ENCODE measurements around the gene BICC1.

The BICC1 gene

DNA sequence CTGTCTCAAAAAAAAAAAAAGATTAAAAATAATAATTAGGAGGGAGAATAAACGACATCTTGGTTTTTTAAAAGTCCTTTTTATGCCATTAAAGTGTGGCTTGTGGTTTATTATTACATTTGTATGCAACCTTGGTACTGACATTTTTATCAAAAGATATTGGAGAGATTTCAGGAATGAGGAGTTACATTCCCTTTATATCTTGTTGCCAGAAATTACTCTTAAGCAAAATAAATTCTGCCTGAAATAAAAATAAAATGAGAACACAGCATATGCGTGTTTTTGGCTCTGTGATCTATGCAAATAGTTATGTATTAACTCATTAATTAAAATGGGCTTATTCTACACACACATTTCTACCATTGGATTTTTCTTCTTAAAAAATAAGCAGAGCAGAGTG, 202.4 kb downstream of the BICC1 start:
- no peak for DNase-seq

DNA sequence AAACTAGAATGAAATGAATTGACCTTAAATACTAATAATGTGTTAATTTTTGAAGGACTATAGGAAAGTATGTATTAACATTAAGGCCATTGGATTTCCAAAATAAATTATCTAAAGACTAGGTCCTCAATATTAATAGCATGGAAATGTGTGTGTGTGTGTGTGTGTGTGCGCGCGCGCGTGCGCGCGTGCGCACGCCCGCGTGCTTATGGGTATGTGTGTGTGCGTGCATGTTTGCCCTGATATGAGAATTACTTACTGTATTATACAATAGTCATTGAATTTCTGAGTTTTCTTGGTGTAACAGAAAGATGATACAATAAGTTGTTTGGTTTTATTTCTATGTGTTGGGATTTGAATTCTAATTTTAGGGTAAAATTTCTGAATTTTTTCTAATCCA, 205.9 kb downstream of the BICC1 start:
- no peak for DNase-seq

DNA sequence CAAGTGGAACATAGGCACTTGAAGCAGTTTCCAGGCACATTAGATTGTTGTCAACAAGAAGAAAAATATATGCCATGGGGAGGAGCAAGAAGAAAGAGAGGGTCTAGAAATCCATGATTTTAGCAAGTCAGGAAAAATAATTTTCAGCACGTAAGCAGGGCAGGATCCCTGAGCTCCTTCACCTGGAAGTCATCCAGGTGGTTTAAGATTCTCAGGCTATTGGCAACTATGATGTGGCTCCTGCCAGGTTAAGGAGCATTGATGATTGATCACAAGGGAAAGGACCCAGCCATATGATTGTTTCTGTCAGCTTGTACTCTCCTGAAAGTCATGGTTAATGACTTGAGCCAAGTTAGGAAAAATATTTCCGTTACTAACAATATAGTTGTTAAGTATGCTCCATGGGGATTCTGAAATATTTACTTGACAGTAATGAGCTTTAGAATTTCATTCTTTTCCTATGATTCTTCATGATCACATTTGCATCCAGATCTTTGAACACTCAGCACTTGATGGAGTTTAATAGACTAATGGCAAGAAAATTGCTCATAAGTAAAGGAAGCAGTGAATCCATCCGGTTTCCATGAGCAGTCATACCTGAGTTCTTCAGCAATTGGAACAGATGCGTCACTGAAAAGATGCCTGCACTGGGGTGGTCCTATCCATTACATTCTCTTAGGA, 209.1 kb downstream of the BICC1 start:
- no peak for DNase-seq

DNA sequence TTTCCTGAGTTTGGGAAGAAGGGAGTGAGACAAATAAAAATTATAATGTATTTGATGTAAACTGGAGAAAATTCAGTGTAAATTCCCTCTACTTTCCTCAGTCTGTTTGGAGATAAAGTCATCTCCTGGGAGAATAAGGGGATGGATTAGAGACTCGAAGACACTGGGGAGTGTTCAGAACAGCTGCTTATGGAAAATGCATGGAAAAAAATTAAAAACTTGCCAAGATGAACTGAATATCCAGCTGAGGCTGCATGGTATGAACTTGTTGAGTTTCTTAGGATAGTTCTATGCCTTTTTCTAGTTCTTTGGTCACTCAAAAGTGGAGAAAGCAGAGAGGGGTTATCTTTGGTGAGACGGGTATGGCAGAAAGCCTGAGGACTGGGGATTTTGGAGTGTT, 210.5 kb downstream of the BICC1 start:
- DNase-seq = no peak

DNA sequence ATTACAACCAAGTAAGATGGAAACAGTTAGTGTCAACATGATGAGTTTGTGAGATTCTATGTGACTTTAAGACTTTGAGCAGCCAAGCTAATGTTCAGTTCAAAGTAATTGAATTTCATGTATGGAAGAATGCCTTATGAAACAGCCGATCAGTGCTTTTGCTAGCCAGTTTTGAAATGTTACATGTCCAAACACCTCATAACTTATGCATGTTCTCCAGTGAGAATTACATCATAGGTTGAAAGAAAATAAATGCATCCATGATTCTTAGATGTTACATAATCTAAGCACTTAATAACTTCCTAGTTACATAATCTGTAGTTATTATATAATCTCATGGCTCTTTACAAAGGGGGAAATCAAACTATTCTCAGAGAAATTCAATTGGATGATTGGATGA, 211.3 kb downstream of the BICC1 start:
- peak; percentile 1 for DNase-seq

DNA sequence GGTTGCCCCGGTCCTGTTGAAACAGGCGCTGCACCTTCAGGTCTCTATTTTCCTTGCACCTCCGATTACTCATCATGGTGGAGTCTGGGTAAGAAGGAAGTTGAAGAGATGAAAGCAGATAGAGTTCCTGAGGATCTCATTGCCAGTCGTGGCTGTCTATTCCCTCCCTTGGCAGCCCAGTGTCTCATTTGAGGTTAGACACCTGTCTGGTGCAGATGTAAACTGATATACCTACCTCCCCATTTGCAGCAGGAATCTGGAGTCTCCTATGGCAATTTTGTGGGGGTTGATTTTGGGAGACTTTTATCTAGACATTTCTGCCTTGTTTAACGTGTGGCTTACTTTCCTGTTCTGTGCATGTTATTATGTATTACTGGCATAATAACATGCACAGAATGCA, 212.1 kb downstream of the BICC1 start:
- no peak for DNase-seq

DNA sequence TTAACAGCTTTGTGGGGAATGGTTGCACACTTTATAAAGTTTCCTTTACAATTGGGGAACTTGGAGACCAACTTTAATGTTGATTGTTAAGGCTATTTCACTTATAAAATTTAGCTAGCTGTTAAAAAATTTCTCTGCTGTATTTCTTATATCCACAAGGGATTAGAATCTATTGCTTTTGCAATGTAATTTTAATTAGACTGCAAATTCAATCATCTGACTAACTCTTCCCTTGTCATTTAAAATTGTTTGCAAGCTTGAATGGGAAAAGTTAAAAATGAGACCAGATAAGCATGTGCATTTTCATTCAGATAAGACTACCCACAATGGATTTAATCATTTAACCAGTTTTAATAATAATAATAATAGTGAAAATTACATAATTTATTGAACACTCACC, 213.2 kb downstream of the BICC1 start:
- DNase-seq = no peak

DNA sequence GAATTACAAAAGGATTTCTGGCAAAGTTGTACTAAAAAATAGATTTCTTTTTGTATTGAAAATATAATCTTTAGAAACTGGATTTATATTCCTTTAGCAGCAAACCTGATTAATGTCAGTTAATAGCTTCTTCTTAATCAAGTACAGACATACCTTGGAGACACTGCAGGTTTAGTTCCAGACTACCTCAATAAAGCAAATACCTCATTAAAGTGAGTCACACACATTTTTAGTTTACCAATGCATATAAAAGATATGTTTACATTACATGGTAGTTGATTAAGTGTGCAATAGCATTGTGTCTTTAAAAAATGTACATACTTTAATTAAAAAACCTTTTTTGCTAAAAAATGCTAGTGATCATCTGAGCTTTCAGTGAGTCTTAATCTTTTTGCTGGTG, 215.0 kb downstream of the BICC1 start:
- DNase-seq = no peak

DNA sequence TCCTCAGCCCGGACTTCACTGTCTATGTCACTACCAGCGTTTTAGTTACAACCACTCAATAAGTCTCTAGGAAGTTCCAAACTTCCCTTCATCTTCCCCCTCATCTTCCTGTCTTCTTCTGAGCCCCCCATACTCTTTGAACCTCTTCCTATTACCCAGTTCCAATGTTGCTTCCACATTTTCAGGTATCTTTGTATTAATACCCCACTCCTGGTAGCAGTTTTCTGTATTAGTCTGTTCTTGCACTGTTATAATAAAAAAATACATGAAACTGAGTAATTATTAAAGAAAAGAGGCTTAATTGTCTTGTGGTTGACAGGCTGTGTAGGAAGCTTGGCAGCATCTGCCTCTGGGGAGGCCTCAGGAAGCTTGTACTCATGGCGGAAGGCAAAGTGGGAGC, 218.6 kb downstream of the BICC1 start:
- DNase-seq = no peak

DNA sequence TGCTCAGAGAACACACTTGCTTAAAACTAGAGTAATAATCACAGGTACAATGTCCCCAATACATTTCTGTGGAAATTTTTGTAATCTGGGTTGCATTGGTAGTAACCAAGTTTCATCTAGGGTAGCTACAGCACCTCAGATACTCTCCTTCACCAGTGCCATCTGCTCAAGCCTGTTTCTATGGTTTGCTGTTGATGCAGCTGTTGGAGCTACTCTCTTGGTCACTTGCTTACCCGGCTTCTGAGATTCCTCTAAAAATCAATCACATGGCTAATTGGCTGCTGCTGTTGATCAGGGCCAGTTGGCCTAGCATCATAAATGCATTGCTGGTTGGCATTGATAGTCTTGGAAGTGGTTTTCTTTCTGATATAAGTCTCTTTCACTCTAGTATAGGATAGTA, 220.8 kb downstream of the BICC1 start:
- DNase-seq = no peak

DNA sequence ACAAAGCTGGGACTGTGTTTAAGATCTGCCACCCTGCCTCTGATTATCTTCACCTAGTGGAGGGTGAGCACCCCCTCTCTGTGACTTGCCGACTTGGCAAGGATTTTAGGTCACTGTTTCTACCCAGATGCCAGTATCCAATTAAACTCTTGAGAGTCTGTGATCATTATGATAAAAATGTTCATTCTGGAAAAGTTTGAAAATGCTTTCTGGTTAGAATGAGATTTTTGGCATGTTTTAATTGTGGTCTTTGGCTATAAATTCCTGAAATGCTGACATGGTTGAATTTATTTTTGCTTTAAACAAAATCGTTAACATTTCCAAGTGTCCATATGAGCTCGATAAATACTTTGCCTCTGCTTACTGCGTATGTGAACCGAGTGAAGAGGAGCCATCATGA, 221.4 kb downstream of the BICC1 start:
- DNase-seq = no peak

DNA sequence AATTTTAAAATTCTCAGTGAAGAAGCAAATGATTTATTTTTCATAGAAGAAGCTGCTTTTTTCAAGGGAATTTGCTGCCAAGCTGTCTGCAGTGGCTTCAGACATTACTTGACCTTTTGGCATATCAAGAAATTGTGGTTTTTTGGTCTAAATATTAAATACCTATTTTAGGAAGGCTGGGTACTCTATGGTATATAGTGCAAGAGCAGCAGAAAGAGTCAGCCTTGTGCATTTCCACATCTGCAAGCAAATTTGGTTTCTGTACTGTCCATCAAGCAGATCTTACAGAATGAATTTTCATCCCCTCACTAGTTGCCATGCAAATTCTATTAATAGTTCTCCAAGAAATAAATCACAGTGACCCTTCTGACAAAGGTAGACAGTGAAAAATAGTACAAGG, 222.0 kb downstream of the BICC1 start:
- DNase-seq = no peak

DNA sequence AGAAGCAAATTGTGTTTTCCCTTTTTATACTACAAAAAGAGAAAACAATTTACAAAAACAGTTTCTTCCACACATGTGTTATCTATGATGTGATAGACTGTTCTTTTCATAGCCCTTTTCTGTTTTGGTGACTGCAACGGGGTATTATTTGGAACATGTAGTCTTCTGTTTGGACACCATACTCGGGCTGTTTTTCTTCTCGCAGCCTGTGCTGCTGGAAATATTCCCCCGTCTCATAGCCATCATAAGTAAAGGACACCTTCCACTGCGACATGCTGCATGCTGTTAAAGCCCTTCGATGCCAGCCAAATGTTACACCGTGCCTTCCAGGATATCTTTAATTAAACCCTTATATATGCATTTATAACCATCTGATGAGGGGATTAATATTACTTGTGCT, 222.4 kb downstream of the BICC1 start:
- no peak for DNase-seq

DNA sequence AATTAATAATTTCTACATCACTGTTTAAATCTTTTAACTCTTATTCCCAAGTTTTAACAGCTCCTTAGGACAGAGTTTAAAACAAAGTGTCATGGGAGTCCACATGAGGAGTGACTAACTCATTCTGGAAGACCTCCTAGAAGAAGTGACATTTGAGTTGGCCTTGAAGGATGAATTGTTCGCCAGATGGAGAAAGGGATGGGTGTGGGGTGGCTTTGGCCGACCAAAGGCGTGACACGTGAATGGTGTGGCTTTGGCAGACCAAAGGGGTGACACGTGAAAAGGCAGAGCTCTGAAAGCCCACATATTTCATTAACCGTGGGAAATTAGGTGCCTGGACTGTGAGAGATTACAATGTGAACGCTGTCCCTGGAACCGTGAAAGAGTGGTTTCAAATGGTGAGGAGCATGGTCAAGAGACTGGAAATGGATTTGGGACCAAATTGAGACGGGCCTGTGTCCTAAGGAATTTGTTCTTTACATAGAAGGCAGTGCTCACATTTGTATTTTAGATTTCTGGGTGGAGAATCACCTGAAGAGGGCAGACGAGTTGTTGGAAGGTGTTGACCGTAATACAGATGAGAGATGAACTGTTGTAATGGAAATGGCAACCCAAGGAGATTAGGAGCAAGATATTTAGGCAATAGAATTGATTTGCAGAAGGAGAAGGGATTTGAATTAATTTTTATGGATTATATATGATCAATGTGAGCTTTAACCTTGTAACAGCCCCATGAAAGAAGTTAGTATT, 228.1 kb downstream of the BICC1 start:
- DNase-seq = no peak

DNA sequence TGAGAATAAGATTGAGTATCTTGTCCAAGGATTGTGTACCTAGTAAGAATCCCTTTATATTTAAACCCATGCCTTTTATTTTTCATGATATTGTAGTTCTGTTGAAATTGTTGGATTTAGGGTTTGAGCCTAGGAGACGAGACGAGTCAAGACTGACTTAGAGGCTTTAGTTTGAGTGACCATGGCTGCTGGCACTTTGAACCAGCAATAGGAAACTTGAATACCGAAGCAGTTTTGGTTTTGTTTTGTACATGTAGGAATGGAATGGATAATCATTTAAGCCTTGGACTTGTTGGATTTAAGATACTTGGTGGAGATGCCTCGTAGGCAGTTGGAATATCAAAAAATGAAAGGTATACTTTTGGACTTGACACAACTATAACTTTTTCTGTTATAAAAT, 229.0 kb downstream of the BICC1 start:
- no peak for DNase-seq

DNA sequence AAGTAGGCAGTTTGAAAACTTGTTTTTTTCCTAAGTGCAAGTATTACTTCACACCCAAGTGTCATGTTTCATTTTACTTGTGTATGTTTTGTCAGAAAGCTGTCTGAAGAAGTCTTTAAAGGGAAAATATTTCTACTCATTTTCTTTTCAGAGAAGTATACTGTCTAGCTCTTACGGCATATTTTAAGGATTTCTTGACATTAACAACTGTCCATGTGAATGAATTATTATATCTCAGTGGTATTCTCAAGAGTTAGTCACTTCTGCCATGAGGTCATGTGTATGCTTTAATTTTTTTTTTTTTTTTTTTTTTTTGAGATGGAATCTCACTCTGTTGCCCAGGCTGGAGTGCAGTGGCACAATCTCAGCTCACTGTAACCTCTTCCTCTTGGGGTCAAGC, 229.5 kb downstream of the BICC1 start:
- no peak for DNase-seq

DNA sequence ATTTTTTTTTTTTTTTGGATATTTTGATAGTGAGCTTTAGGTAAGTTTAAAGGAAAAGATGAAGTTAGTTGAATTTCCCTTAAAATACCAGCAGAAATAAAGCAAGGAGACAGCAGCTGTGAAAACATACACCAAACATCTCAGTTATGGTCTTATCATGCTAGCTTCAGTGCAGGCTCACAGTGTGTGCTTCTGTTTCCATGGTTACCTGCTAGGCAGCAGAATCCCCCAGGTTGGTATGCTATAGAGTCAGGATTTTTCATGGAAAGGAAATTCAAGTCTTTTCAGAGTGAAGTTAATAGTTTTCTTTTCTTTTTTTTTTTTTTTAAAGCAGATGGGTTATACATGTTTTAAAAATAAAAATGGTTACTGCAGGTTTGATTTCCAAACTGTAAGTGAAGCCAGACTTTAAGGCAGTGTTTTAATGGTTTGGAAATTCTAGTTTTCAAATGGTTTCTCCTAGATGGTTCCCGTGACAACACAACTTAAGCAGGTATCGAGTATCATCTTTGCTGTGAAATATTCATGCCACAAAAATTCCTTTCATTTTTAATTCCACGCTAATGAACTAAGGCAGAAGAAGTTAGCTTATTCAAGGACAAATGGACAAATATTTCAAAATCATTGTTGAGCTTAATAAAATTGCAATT, 230.9 kb downstream of the BICC1 start:
- no peak for DNase-seq

DNA sequence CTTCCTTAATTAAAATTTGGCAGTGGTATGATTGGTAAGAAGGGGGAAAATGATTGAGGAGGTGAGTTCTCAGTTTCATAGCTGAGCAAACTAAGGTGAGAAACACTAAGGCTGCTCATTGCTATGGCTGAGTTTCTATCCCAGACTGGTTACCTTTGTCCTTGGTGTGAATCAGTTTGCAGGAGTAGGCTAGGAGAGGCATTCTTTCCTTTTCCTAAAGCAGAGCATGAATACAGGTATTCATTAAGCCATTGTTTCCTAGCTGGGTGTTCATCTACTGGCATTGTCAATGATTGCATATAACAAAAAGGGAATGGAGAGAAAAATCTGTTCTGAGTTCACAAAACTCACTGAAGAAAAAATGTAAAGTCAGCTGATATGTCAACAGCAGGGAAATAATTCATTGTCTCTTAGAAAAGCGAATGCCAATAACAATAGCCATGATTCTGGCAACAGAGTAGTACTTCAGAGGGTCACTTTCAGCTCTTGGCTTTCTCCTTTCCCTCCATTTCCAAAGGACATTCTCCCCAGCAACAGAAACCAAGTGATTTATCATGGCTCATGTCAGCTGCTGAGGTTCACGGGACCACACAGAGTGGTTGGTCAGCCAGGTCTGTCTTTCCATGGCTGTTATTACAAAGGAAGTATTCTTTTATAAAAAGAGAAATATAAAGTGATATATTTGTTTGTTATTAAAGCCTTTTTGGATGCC, 234.0 kb downstream of the BICC1 start:
- DNase-seq = no peak

DNA sequence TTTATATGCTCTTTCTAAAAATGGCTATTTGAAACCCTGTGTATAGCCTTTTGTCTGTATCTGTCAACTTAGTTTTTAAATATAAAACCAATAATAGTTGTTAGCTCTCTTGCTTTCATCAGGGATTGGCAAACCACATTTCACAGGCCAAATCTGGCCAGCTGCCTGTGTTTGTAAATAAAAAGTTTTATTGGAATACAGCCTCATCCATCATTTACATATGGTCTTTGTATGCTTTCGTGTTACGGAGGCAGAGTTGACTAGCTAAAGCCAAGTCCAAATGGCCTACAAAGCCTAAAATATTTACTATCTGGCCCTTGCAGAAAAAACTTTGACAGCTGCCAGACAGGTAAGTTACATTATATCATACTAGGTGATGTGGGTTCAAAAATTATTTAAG, 235.0 kb downstream of the BICC1 start:
- DNase-seq = no peak

DNA sequence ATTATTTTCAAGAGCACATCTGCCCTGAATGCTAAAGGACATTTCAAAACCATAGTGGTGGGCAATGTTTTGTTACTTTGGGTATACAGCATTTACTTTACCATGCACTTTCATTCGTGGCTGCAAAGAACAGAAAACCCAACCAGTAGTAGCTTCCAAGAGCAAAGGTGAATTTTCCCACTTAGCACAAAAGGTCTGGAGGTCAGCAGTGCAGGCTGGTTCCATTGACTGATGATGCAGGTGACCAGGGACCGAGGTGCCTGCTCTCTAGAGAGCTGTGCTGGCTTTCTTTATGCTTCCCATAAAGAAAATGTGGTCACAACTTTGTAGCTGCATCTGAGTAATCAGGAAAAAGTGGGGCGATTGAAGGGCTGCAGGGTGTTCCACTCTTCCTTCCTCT, 240.0 kb downstream of the BICC1 start:
- no peak for DNase-seq

DNA sequence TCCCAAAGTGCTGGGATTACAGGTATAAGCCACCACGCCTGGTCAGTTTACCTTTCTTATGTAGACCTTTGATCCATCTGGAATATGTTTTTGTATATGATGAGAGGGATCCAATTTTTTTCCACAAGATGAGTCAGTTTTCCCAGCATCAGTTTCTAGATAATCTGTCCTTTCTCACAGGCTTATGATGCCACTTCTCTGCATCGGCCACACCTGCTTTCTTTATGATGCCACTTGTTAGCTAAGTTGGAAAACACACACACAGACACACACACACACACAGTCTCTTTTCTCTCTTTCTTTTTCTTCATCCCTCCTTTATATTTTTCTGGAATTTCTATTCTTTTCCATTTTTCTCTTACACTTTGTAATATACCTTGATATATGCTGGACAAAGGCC, 240.8 kb downstream of the BICC1 start:
- DNase-seq = no peak

DNA sequence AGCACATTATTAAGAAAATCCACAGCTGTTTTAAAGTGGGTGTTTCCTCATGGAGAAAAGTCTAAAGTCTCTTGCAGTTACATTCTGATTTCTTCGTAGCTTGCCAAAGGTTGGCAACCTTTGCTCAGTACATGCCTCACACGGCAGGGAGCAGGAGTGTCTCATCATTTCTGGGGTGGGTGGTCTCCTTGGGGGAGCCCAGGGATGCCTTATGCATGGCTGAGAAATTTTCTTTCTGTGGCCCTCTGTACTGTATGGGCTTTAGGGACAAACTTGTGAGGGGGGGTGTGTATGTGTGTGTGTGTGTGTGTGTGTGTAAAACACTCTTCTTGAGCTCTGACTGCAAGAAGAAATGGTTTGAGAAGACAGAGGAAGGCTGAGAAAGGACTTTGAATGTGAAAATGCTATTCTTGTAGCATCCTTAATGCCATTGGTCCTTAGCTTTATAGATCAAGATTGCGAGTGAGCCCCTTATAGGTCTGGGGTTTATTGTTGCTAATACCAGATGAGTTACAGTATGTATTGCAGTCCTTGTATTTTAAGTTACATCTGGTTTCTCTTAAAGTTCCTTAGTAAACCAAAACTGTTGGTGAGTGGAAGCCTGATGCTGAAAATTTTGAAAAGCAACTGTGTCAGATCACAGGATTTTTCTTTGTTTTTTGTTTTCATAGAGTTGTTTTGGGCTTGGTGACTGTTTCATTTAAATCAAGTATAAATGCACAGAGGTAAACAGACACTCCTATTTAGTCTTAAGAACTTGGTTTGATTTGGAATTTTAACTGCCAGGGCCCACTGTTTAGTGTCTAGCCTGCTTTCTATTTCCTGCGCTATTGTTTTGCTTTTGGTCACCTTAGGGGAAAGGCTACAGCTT, 242.0 kb downstream of the BICC1 start:
- DNase-seq = no peak

DNA sequence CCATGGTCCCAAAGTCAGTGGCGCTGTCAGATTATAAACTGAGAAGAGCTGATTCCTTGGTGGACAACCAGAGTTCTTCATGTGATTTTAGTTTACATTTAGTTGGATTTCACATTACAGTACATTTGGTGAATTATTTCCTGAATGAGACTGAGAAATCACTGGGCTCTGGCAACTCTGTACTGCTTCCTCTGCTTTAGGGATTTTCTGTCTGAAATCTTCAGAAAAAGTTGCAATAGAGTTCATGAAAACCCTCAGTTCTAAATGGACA, 242.6 kb downstream of the BICC1 start:
- no peak for DNase-seq

All from hematopoietic multipotent progenitor cell treated with erythropoietin and hydrocortisone succinate and interleukin-3 and kit ligand, for 4 days (in vitro differentiated cells).